H4 (cell line): ENCODE results near the gene TSPAN7. TPM values are rescaled to one million over a fixed set of nuclear protein-coding genes. Genes with fewer than 3 reads are reported as not detected.
A peak's percentile ranks its signal among the peaks of the same experiment; 100 is the strongest.

Experiments used
- DNase-seq: peaks from one replicate; pipeline ENCODE4 v3.0.0-alpha.2; 2015; ENCODE audit warnings: low spot score
- total RNA-seq: library from RNA; depleted of rRNA; stranded (reverse); fragments of >200 nt; shearing (Covaris generic); gene quantifications from 2 replicates; pipeline ENCODE4 v1.2.3, GENCODE V29; 2014

Gene TSPAN7
- total RNA-seq, 1 experiment from 2014 or later = 14.6 TPM

- no peak for DNase-seq
Measured at GRCh38 chrX:38594434-38594833, 33.1 kb downstream of the TSPAN7 start.

- DNase-seq = no peak
Measured at GRCh38 chrX:38595801-38596200, 34.5 kb downstream of the TSPAN7 start.

DNA sequence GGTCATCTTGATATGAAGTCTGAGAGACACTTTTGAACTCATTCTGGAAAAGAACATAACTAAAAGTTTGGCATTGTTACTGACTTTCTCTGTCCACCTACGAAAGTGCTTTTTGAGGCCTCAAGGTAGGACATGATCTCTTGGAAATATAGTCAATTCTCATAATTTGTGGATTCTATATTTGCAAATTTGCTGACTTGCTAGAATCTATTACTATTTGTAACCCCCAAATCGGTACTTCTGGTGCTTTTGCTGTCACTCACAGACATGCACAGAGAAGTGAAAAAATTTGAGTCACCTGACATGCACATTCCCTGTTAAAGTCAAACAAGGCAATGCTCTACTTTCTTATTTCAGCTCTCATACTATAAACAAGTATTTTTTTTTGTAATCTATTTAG, 35.6 kb downstream of the TSPAN7 start:
- DNase-seq = no peak

GRCh38 chrX:38599796-38600755, 38.7 kb downstream of the TSPAN7 start:
- no peak for DNase-seq

DNA sequence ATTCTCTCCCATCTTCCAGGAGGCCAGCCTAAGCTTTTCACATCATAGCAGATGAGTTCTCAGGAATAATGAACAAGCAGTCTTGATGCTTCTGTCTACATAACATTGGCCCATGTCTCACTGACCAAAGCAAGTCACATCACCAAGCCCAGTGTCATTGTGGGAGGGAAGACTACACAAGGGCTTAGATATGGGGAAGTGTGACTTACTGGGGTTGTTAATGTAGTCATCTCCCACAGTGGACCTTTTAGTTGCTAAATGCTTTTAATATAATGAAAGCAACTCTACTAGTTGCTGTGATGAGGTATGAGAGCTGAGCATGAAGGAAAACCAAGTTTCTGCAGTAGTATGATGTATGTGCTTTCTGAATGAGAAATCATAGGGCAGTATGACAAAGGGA, 40.5 kb downstream of the TSPAN7 start:
- no peak for DNase-seq

DNA sequence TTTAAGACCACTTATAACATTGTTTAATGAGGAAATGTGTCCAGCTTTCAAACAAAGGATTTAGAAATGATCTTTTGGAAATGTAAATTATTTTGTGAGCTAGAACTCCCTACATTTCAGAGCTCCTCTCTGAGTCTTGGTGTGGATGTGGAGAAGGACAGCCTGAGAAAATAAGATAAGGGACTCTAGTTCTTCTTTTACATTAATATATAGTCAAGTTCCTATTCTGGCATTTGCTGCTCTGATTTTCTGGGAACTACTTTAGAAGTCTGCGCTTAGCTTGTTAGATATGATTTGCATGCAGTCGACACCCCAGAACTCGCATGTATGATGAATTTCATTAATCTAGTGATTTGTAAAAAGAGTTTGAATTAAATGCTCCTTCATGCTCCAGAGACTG, 45.5 kb downstream of the TSPAN7 start:
- DNase-seq = no peak

DNA sequence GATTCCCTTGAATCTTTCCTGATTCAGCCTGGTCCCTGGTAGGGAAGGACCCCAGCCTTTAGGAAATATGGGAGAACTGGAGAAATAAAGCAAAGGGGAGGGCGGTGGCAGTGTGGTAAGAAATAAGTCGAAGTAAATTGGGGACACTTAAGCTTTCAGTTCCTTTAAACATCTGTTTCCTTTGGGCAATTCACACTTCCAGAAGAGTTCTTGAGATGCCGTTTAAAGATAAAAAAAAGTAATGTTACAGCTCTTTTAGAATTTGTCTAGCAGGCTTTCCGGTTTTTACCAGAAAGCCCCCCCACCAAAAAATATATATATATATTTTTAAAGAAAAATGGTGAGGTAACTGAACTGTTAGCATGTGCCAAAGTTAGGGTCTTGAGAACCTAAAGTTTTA, 46.6 kb downstream of the TSPAN7 start:
- DNase-seq = no peak

DNA sequence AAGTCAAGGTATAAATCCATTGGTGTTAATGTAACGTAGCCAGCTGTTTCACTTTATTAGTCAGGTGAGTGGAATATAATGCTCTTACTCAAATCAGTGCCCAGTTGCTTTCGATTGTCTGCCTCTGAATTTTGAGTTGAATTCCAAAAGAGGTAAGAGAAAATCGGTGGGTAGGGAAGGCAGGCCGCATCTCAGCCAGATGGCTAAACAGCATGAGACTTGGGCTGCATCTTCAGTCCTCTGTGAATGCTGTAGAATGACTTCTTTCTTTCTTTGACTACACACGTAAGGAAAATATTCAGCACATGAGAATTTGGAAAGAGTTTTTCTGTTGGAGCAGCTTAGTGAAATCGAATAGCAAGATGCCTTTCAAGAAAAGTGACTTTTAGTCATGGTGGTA, 49.5 kb downstream of the TSPAN7 start:
- no peak for DNase-seq

- DNase-seq = no peak
Measured at GRCh38 chrX:38612281-38612680, 50.9 kb downstream of the TSPAN7 start.

- no peak for DNase-seq
Measured at GRCh38 chrX:38614485-38614884, 53.1 kb downstream of the TSPAN7 start.

- no peak for DNase-seq
Measured at GRCh38 chrX:38616904-38617303, 55.6 kb downstream of the TSPAN7 start.

DNA sequence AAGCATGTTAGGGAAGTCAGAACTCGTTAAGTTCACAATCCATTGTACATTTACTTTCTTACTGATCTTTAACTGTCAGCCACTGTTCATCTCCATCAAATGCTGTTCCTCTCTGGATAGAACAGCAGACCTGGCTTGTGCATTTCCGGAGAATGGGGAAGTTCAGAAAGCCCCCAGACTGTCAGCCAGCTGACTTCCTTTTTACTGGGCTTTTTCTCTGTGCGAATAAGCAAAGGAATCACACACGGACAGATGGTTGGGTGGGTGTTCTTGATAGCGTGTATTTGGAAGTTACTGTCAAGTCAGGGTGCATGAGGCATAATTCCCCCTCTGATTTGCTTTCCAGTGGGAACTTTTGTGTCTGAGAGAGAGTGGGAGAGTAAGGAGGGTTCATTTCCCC, 56.8 kb downstream of the TSPAN7 start:
- no peak for DNase-seq

GRCh38 chrX:38620623-38621022, 59.3 kb downstream of the TSPAN7 start:
- no peak for DNase-seq

GRCh38 chrX:38626296-38626695, 65.0 kb downstream of the TSPAN7 start:
- no peak for DNase-seq

DNA sequence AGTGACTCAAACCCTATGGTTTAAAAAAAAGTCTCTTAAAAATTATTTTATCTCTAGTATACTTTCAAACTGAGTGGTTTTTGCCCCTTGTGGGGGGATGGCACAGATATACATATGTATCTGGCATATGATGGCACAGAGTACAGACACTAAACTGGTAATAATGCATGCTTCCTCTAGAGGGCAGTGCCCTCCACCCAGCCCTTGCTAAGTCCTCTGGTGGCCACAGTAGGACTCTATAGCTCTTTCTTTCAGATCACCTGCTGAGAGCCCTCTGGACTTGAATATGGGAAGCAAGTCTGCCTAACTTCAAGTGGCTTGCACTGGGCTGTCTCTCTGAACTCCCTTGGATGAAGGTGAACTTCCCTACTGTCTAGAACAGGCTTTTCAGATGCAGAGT, 66.3 kb downstream of the TSPAN7 start:
- peak; percentile 39 for DNase-seq

DNA sequence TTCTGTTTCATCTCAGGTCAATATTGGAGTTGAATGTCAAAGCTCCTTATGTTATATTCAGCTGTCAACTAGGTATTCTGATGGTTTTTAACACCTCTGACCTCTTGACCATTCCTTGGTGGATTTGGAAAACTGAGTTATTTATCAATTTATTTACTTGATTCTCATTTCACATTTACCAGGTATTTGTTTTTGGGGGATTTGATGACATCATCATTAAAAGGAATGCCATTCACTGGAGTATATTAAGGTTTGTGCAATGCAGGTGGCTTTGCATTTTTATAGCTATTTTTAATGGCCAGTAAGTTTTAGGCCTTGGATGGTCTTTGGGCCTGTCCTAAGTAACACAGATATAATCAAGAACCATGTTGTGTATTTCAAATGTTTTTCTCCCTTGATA, 67.2 kb downstream of the TSPAN7 start:
- no peak for DNase-seq

GRCh38 chrX:38632516-38632915, 71.2 kb downstream of the TSPAN7 start:
- DNase-seq = no peak

GRCh38 chrX:38634665-38635064, 73.3 kb downstream of the TSPAN7 start:
- DNase-seq = no peak

- peak; percentile 87 for DNase-seq
Measured at GRCh38 chrX:38636949-38637819, 75.8 kb downstream of the TSPAN7 start.

- no peak for DNase-seq
Measured at GRCh38 chrX:38638952-38639529, 77.7 kb downstream of the TSPAN7 start.

DNA sequence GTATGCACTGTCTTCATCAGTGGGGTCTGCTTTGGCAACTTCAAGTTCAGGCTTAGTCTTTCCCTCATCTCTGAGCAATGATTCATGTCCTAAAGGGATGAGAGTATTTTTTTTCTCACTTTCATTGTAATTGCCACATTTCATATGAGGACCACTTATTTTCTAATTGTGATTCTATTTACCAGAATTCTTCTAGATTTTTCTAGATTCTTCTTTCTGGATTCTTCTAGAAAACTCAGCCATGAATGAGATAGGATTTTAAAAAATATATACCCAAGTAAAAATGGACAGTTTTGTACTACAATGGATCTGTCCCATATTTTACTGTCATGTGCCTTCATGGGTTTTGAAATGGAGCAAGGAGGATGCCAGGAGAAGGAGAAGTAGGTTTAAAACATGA, 78.4 kb downstream of the TSPAN7 start:
- DNase-seq = no peak

- DNase-seq = no peak
Measured at GRCh38 chrX:38641197-38641596, 79.9 kb downstream of the TSPAN7 start.
